Subcutaneous adipose tissue (tissue), 4 donors: ENCODE measurements around the gene TMEM126A. TPM values are rescaled to one million over a fixed set of nuclear protein-coding genes. Genes with fewer than 3 reads are reported as not detected.

Experiments
- CTCF ChIP-seq: fragments of 450-650 bp; IDR thresholded peaks from one replicate; pipeline ENCODE4 v1.5.1; 2016; ENCODE audit warnings: low read depth, mild to moderate bottlenecking, control low read depth, antibody characterized with exemption, moderate library complexity
- total RNA-seq, 4 donors: library from RNA; depleted of rRNA; stranded (reverse); fragments of >200 nt; gene quantifications; one replicate each; pipeline ENCODE4 v1.1.0, GENCODE V29; 2016

The TMEM126A gene
- total RNA-seq, 4 donors from 2014 or later, result 18.9 to 71.9 (median 32.2) TPM

GRCh38 chr11:85627332-85627997 is 20.3 kb upstream of the TMEM126A start, which contains the start of gene DLG2:
Gene DLG2, minus strand, starts transcription at chr11:85627344.
- no peak for TF ChIP-seq CTCF

- TF ChIP-seq CTCF, result no peak
Measured at GRCh38 chr11:85627998-85628770, 19.6 kb upstream of the TMEM126A start, which contains the start of gene TMEM126B. Gene TMEM126B, plus strand, starts transcription at chr11:85628593. Its CDS starts 15 bp downstream, at chr11:85628608.

- no peak for TF ChIP-seq CTCF
Measured at GRCh38 chr11:85628771-85629341, 18.9 kb upstream of the TMEM126A start.

GRCh38 chr11:85634747-85635146 is 13.0 kb upstream of the TMEM126A start:
- TF ChIP-seq CTCF, result no peak

GRCh38 chr11:85643191-85643614 is 4.6 kb upstream of the TMEM126A start:
- no peak for TF ChIP-seq CTCF

GRCh38 chr11:85647078-85647477 is 689 bp upstream of the TMEM126A start:
- no peak for TF ChIP-seq CTCF

- TF ChIP-seq CTCF, result no peak
Measured at GRCh38 chr11:85651118-85651517, 3.4 kb downstream of the TMEM126A start.
